Endothelial cell of umbilical vein (primary cell): ENCODE measurements around the gene SIN3B. TPM values are rescaled to one million over a fixed set of nuclear protein-coding genes. Genes with fewer than 3 reads are reported as not detected.

ENCODE experiments used
- BruUV-seq: library from RNA; stranded (reverse); fragments of 400-500 nt; replicated peaks from 2 replicates; lab custom pipeline; 2021; lab: Mats Ljungman, UMichigan
- CTCF ChIA-PET: fragments of 300-600, 350-600 bp; sonication (Branson Sonifier 250); formaldehyde crosslinking; loops from one replicate; lab custom pipeline; 2021; ENCODE audit warnings: antibody characterized with exemption, inconsistent platforms; lab: Charles Lee
- POLR2A ChIA-PET: fragments of 300-600, 350-600 bp; sonication (Branson Sonifier 250); formaldehyde crosslinking; loops from one replicate; lab custom pipeline; 2021; ENCODE audit warnings: antibody characterized with exemption, inconsistent platforms; lab: Charles Lee
- DNase-seq: peaks from one replicate; pipeline ENCODE4 v3.0.0-alpha.2; 2011; ENCODE audit warnings: low read depth, low spot score
- FAIRE-seq: peaks from 2 replicates; lab custom pipeline; 2011; peaks lifted over from hg19 to GRCh38; lab: Jason Lieb, UNC
- H2AFZ ChIP-seq: 2 replicates; pipeline ENCODE4 v1.6.0; 2012; ENCODE audit warnings: low read depth, low read length, control low read depth, inconsistent platforms
- H3K27ac ChIP-seq: 2 replicates; pipeline ENCODE4 v1.5.1; 2011; ENCODE audit warnings: low read depth, mild to moderate bottlenecking, control low read depth, low read length, moderate library complexity; ENCODE audit not compliant: insufficient read depth
- H3K27me3 ChIP-seq, 2 experiments: 2 replicates each; pipeline versions ENCODE4 v1.6.0 to v1.6.1; 2011; ENCODE audit warnings: low read length in 2 of 2, mixed read lengths in 1 of 2; ENCODE audit not compliant: control insufficient read depth in 2 of 2, insufficient read depth in 2 of 2
- H3K36me3 ChIP-seq, 2 experiments: 2 replicates in 1 of 2; 3 replicates in 1 of 2; pipeline ENCODE4 v1.5.1; 2011; ENCODE audit warnings: low read length in 2 of 2, mild to moderate bottlenecking in 1 of 2, moderate library complexity in 1 of 2; ENCODE audit not compliant: control insufficient read depth in 2 of 2, insufficient read depth in 2 of 2; ENCODE audit errors: extremely low read depth in 1 of 2
- H3K4me1 ChIP-seq: 3 replicates; pipeline ENCODE4 v1.5.1; 2011; ENCODE audit warnings: mild to moderate bottlenecking, low read length; ENCODE audit not compliant: control insufficient read depth, insufficient read depth; ENCODE audit errors: extremely low read depth
- H3K4me2 ChIP-seq: 2 replicates; pipeline ENCODE4 v1.6.1; 2011; ENCODE audit warnings: low read length, control low read depth, mixed read lengths; ENCODE audit not compliant: insufficient read depth
- H3K4me3 ChIP-seq, 3 experiments: fragments of 200-600 bp in 1 of 3; sonication (generic), shearing (Covaris generic) in 1 of 3; replicated peaks in 1 of 3; 2 replicates each; pipeline ENCODE4 v1.5.1; 2011 to 2016; ENCODE audit warnings: control low read depth in 3 of 3, low read length in 3 of 3, mild to moderate bottlenecking in 2 of 3, inconsistent platforms in 1 of 3, low read depth in 1 of 3, moderate library complexity in 1 of 3; ENCODE audit not compliant: insufficient read depth in 1 of 3
- H3K79me2 ChIP-seq: 2 replicates; pipeline ENCODE4 v1.6.0; 2012; ENCODE audit warnings: low read length, inconsistent platforms; ENCODE audit not compliant: control insufficient read depth, insufficient read depth
- H3K9ac ChIP-seq: replicated peaks from 2 replicates; pipeline ENCODE3; 2011; ENCODE audit warnings: low read length, control low read depth; ENCODE audit not compliant: insufficient read depth; ENCODE audit errors: extremely low read depth
- H3K9me1 ChIP-seq: replicated peaks from 3 replicates; pipeline ENCODE4 v1.6.0; 2011; ENCODE audit warnings: mild to moderate bottlenecking, low read length; ENCODE audit not compliant: control insufficient read depth, insufficient read depth; ENCODE audit errors: extremely low read depth
- H3K9me3 ChIP-seq: replicated peaks from 2 replicates; pipeline ENCODE4 v1.5.1; 2012; ENCODE audit warnings: low read length, inconsistent platforms; ENCODE audit not compliant: control insufficient read depth, insufficient read depth
- H4K20me1 ChIP-seq: replicated peaks from 2 replicates; pipeline ENCODE3; 2011; ENCODE audit warnings: mild to moderate bottlenecking, low read length; ENCODE audit not compliant: control insufficient read depth, insufficient read depth; ENCODE audit errors: extremely low read depth
- CTCF ChIP-seq, 2 donors: IDR thresholded peaks; 1 replicate in 1 of 2; 2 replicates in 1 of 2; pipeline ENCODE4 v1.5.1; 2011; ENCODE audit warnings: low read length in 2 of 2, mild to moderate bottlenecking in 2 of 2, moderate library complexity in 2 of 2, control low read depth in 1 of 2, inconsistent platforms in 1 of 2, low read depth in 1 of 2; ENCODE audit not compliant: insufficient read depth in 1 of 2; ENCODE audit errors: extremely low read depth in 1 of 2
- EZH2 ChIP-seq: IDR thresholded peaks from 2 replicates; pipeline ENCODE4 v1.6.1; 2012; ENCODE audit warnings: borderline replicate concordance, low read depth, mild to moderate bottlenecking, moderate library complexity, low read length, inconsistent platforms; ENCODE audit not compliant: severe bottlenecking
- FOS ChIP-seq: IDR thresholded peaks from 2 replicates; pipeline ENCODE4 v1.6.1; 2011; ENCODE audit warnings: mild to moderate bottlenecking, low read length, moderate library complexity, borderline replicate concordance; ENCODE audit not compliant: insufficient read depth
- GATA2 ChIP-seq: IDR thresholded peaks from 2 replicates; pipeline ENCODE4 v1.7.0; 2011; ENCODE audit warnings: low read depth, mild to moderate bottlenecking, moderate library complexity, mixed read lengths, low read length; ENCODE audit not compliant: insufficient read length, insufficient read depth
- JUN ChIP-seq: IDR thresholded peaks from 2 replicates; pipeline ENCODE4 v1.6.1; 2011; ENCODE audit warnings: borderline replicate concordance, low read depth; ENCODE audit not compliant: insufficient read length, insufficient read depth
- MAX ChIP-seq: IDR thresholded peaks from 2 replicates; pipeline ENCODE4 v1.6.1; 2011; ENCODE audit not compliant: insufficient read depth, insufficient read length
- MYC ChIP-seq: IDR thresholded peaks from one replicate; pipeline ENCODE4 v1.6.1; 2011; ENCODE audit warnings: mild to moderate bottlenecking, low read depth, low read length
- POLR2A ChIP-seq: IDR thresholded peaks from 2 replicates; pipeline ENCODE4 v1.6.1; 2012; ENCODE audit warnings: low read depth, mild to moderate bottlenecking, control low read depth, low read length
- POLR2AphosphoS5 ChIP-seq: IDR thresholded peaks from 2 replicates; pipeline ENCODE4 v1.6.1; 2012; ENCODE audit warnings: low read depth, mild to moderate bottlenecking, control low read depth, low read length, moderate library complexity; ENCODE audit not compliant: insufficient read depth
- dilution Hi-C: fragments of 300-500 bp; cut with MboI; formaldehyde crosslinking; loops from one replicate; pipeline ENCODE4 v1.15.0; 2019; ENCODE audit warnings: low sequenced_read_pairs; ENCODE audit not compliant: extremely low pct_ligation_motif_present
- intact Hi-C: fragments of 100-400 bp; cut with micrococcal nuclease; formaldehyde crosslinking; loops from one replicate; pipeline ENCODE4 v1.10.0; 2022
- polyA plus RNA-seq, 4 experiments: library from polyadenylated mRNA; depleted of rRNA in 3 of 4; stranded (reverse) in 3 of 4; unstranded in 1 of 4; fragments of >200 nt; gene quantifications; 2 replicates each; pipeline versions ENCODE4 v1.2.1 to v1.2.3, GENCODE V29; 2011 to 2012; ENCODE audit warnings: missing spikeins in 1 of 4
- total RNA-seq: library from RNA; stranded (reverse); gene quantifications from 2 replicates; pipeline ENCODE4 v1.2.3, GENCODE V29; 2021

Gene SIN3B
- total and polyA plus RNA-seq, 2 donors (not counting 3 experiments of a cell fraction or from before 2014, with no cell fraction given), result 46.2 to 75.0 TPM

DNA sequence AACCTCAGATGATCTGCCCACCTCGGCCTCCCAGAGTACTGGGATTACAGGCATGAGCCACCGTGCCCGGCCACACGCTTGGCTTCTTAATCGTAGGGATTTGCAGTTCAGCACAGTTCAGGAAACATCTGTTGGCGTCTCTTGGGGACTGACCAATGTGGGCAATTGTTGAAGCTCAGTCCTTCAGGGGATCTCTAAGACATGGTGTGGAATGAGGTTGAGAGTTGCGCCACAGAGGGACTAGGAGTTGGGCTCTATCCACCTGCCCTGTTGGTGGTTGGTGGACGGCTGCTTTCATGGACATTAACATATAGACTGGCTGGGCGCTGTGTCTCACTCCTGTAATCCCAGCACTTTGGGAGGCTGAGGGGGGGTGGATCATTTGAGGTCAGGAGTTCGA lies 37.3 kb upstream of the SIN3B start:
- Histone ChIP-seq H2AFZ (no peak overlapping the region), H4K20me1 (no peaks in the 10 kb centered on the region), H3K27ac (no peak overlapping the region), H3K4me2 (no peak overlapping the region), H3K4me1 (no peaks in the 10 kb centered on the region), H3K79me2 (no peaks in the 10 kb centered on the region), H3K4me3 (no peak overlapping the region), H3K9ac (no peak overlapping the region), H3K9me3 (peaks cover 5% of the 10 kb centered on the region), H3K9me1 (no peaks in the 10 kb centered on the region), H3K27me3 (no peaks in the 10 kb centered on the region), H3K36me3 (no peaks in the 10 kb centered on the region)
- DNase-seq (no peak), FAIRE-seq (no peak)
- TF ChIP-seq GATA2, result no peak
- TF ChIP-seq MAX, result no peak
- TF ChIP-seq FOS, result no peak
- TF ChIP-seq JUN, result no peak
- TF ChIP-seq MYC, result no peak
- TF ChIP-seq POLR2AphosphoS5, result no peak
- no peak for TF ChIP-seq CTCF (IDR thresholded peaks at IDR 0.05; ENCODE audit: extremely low read depth in 1 of 2, insufficient read depth in 1 of 2, low read depth in 1 of 2, low read length in 2 of 2)
- TF ChIP-seq POLR2A, result no peak
- no peak for TF ChIP-seq EZH2
- dilution Hi-C loops (no loop called here), intact Hi-C loops (no loop called here)
- ChIA-PET POLR2A (no interaction called here), CTCF (no interaction called here)
- no TSS peak for BruUV-seq
